Measurements from ENCODE around the gene ICE2.
A peak's percentile ranks its signal among the peaks of the same experiment; 100 is the strongest.

Gene ICE2

GRCh38 chr15:60389261-60390077 is 89.5 kb downstream of the ICE2 start:
- TF ChIP-seq, protein P1, sequence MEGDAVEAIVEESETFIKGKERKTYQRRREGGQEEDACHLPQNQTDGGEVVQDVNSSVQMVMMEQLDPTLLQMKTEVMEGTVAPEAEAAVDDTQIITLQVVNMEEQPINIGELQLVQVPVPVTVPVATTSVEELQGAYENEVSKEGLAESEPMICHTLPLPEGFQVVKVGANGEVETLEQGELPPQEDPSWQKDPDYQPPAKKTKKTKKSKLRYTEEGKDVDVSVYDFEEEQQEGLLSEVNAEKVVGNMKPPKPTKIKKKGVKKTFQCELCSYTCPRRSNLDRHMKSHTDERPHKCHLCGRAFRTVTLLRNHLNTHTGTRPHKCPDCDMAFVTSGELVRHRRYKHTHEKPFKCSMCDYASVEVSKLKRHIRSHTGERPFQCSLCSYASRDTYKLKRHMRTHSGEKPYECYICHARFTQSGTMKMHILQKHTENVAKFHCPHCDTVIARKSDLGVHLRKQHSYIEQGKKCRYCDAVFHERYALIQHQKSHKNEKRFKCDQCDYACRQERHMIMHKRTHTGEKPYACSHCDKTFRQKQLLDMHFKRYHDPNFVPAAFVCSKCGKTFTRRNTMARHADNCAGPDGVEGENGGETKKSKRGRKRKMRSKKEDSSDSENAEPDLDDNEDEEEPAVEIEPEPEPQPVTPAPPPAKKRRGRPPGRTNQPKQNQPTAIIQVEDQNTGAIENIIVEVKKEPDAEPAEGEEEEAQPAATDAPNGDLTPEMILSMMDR (IDR thresholded peaks at IDR 0.05; ENCODE audit: insufficient read depth, low read depth, low read length, missing control alignments): no peak
- H3K4me3 ChIP-seq (ENCODE audit: low read depth, low read length): peak overlapping the region; percentile 49
- DNase-seq (ENCODE audit: low read depth): peak; percentile 72

DNA sequence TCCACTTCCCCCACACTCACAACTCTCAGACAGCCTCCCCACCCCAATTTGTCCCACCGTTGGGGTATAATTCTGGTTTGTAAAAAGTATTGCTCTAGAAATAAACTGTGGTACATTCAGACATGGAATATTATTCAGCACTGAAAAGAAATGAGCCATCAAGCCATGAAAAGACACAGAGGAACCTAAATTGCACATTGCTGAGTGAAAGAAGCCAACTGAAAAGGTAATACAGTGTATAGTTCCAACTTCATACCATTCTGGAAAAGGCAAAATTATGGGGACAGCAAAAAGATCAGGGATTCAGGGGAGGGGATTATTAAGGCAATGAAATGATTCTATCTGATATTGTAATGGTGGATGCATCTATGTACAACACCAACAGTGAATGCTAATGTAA is 91.6 kb downstream of the ICE2 start:
- no peak for DNase-seq (ENCODE audit: low read depth)
- TF ChIP-seq, protein P1 (IDR thresholded peaks at IDR 0.05; ENCODE audit: insufficient read depth, low read depth, low read length, missing control alignments): no peak
- H3K4me3 ChIP-seq (ENCODE audit: low read depth, low read length): no peak overlapping the region

DNA sequence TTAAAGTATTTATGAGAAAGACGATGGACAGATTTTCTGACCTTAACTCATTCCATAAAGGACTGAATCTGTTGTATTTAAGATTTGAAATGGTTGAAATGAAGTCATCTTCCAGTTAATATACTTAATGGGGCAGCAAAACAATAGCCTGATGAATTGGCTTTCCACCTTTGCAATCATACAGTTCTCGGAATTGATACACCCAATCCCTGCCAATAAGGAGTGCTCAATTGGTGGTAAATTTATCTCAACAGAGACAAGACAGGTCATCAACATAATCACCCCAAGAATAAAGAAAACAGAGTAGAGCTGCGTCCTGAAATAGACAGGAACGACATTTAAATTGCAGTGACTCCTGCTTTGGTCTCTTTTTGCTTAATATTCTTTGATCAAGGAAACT is 92.3 kb downstream of the ICE2 start:
- no peak for DNase-seq (ENCODE audit: low read depth)

DNA sequence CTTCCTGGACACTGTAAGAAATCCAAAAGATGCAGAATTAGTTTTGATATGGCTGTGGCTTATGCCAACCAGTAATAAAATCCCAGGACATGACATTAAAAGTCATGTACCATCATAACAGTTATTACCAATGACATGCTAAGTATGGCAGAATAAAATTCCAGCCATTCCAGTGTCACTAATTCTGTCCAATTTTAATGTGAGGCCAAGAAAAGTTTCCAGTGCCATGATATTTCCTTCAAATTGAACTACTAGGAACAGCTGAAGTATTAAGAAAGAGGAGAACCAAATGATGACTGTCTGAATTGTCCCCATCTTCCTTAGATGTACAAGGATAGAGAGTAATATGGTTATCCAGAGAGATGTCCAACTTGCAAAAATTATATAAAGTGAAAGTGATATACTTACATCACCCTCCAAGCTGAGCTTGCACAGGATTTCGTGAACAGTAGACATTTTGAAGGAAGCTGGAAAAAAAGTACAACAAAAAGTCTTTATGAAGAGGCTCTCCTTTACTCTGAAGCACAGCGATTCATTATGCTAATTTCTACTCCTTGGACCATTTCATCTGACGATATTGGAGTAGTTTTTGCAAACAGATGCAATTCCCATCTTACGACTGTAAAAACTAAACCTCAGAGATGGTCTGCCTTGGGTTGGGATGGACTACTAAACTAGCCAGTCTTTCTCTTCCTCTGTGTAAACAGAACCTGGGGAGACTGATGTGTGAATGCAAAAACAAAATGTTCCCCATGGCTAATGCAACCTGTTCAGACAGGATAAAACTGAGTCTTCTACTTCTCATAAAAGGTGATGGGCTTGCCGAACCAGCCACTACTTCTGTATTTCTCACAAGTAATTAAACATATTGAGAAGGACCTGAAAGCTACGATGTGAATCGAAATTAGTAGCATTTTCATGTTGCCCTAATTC is 93.1 kb downstream of the ICE2 start:
- no peak overlapping the region for H3K4me3 ChIP-seq (ENCODE audit: low read depth, low read length)
- TF ChIP-seq, protein P1 (IDR thresholded peaks at IDR 0.05; ENCODE audit: insufficient read depth, low read depth, low read length, missing control alignments): no peak
- DNase-seq (ENCODE audit: low read depth): no peak

More for the DNA sequence above, 92.3 kb downstream of the ICE2 start:
- TF ChIP-seq, protein P1 (IDR thresholded peaks at IDR 0.05; ENCODE audit: insufficient read depth, low read depth, low read length, missing control alignments): no peak
- no peak overlapping the region for H3K4me3 ChIP-seq (ENCODE audit: low read depth, low read length)

GRCh38 chr15:60384526-60385126 is 94.3 kb downstream of the ICE2 start:
- TF ChIP-seq, protein P1 (IDR thresholded peaks at IDR 0.05; ENCODE audit: insufficient read depth, low read depth, low read length, missing control alignments): no peak

DNA sequence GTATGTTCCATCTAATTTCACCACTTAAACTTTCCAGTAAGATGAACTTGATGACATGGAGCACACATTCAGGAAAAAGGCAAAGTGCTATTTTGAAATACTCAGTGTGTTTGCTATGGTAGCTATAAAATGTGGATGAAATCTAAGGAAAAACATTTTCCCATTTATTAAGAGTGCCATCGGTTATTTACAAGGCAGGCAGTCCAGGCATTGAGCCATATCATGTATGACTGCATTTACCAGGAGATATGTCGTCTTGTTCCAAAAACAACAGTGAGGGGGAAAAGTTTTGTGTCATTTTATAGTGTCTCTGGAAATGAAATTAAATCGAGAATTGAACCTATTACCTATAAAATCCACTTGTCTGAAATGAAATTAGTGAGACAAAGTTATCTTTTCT is 94.9 kb downstream of the ICE2 start:
- DNase-seq (ENCODE audit: low read depth): no peak
- no peak overlapping the region for H3K4me3 ChIP-seq (ENCODE audit: low read depth, low read length)
- TF ChIP-seq, protein P1 (IDR thresholded peaks at IDR 0.05; ENCODE audit: insufficient read depth, low read depth, low read length, missing control alignments): no peak

More at GRCh38 chr15:60384526-60385126, 94.3 kb downstream of the ICE2 start:
- no peak overlapping the region for H3K4me3 ChIP-seq (ENCODE audit: low read depth, low read length)
- DNase-seq (ENCODE audit: low read depth): no peak

Measured in GM12865 (cell line).